Panc1 (cell line): Measurements from ENCODE around the gene KIF23. TPM values are rescaled to one million over a fixed set of nuclear protein-coding genes. Genes with fewer than 3 reads are reported as not detected.

Source experiments
- ATAC-seq: fragments of 200-7000 bp; cut with Tn5 transposase; 2 replicates; pipeline ENCODE4 v1.9.1; 2020; ENCODE audit warnings: mild to moderate bottlenecking, moderate library complexity
- BruUV-seq: library from RNA; stranded (reverse); fragments of 400-500 nt; replicated peaks from 2 replicates; lab custom pipeline; 2021; lab: Mats Ljungman, UMichigan
- CTCF ChIA-PET: fragments of 300-600 bp; sonication (Branson Sonifier 250); formaldehyde crosslinking; loops from one replicate; lab custom pipeline; 2022; ENCODE audit warnings: antibody characterized with exemption; lab: Charles Lee
- POLR2A ChIA-PET: fragments of 300-600 bp; sonication (Branson Sonifier 250); formaldehyde crosslinking; loops from one replicate; lab custom pipeline; 2022; ENCODE audit warnings: antibody characterized with exemption; lab: Charles Lee
- DNase-seq: peaks from one replicate; pipeline ENCODE4 v3.0.0-alpha.2; 2010; ENCODE audit warnings: low read depth, low spot score
- H3K27ac ChIP-seq: 2 replicates; pipeline ENCODE4 v1.5.1; 2011; ENCODE audit warnings: mild to moderate bottlenecking, low read length, inconsistent platforms
- H3K27me3 ChIP-seq: fragments of 200-500 bp; sonication (Bioruptor generic); 2 replicates; pipeline ENCODE4 v1.6.0; 2014; ENCODE audit warnings: low read length, inconsistent platforms; ENCODE audit not compliant: control insufficient read depth, insufficient read depth
- H3K36me3 ChIP-seq: fragments of 200-500 bp; sonication (Bioruptor generic); 2 replicates; pipeline ENCODE4 v1.5.1; 2014; ENCODE audit warnings: inconsistent platforms, mild to moderate bottlenecking, low read length, moderate library complexity; ENCODE audit not compliant: control insufficient read depth, insufficient read depth
- H3K4me1 ChIP-seq: 2 replicates; pipeline ENCODE4 v1.5.1; 2011; ENCODE audit warnings: inconsistent platforms, mild to moderate bottlenecking, low read length, moderate library complexity; ENCODE audit not compliant: control insufficient read depth, insufficient read depth
- H3K4me3 ChIP-seq, 2 experiments: 2 replicates each; pipeline ENCODE4 v1.5.1; 2011 to 2012; ENCODE audit warnings: low read depth in 2 of 2, low read length in 2 of 2, mild to moderate bottlenecking in 2 of 2, inconsistent platforms in 1 of 2, moderate library complexity in 1 of 2
- H3K9me3 ChIP-seq: fragments of 200-500 bp; sonication (Bioruptor generic); 2 replicates; pipeline ENCODE4 v1.5.1; 2014; ENCODE audit warnings: low read depth, mild to moderate bottlenecking, inconsistent platforms, low read length, moderate library complexity; ENCODE audit not compliant: control insufficient read depth, insufficient read depth
- POLR2AphosphoS5 ChIP-seq: IDR thresholded peaks from 2 replicates; pipeline ENCODE4 v1.6.1; 2012; ENCODE audit warnings: mild to moderate bottlenecking, low read depth, low read length, moderate library complexity
- SIN3A ChIP-seq: IDR thresholded peaks from 2 replicates; pipeline ENCODE4 v1.6.1; 2012; ENCODE audit warnings: low read depth, mild to moderate bottlenecking, low read length, moderate library complexity, borderline replicate concordance; ENCODE audit not compliant: insufficient read depth
- TCF7L2 ChIP-seq: IDR thresholded peaks from 2 replicates; pipeline ENCODE4 v1.6.1; 2011; ENCODE audit warnings: mild to moderate bottlenecking, low read depth, low read length, inconsistent platforms
- in situ Hi-C: cut with HindIII; loops from 2 replicates; pipeline ENCODE4 v1.10.0; 2016; ENCODE audit warnings: low sequenced_read_pairs, low pct_unique_long_range_greater_than_20kb
- intact Hi-C: fragments of 100-400 bp; cut with micrococcal nuclease; formaldehyde crosslinking; loops from one replicate; pipeline ENCODE4 v1.10.0; 2022; ENCODE audit not compliant: unreplicated experiment
- total RNA-seq: library from RNA; stranded (reverse); gene quantifications from one replicate; pipeline ENCODE4 v1.2.1, GENCODE V29; 2021; ENCODE audit not compliant: unreplicated experiment
- TF ChIP-seq, protein P1 (sequence below): fragments of 450-650 bp; IDR thresholded peaks from 2 replicates; pipeline ENCODE4 v1.5.1; 2017; ENCODE audit warnings: mild to moderate bottlenecking
- TF ChIP-seq, protein P2 (sequence below), 2 experiments: IDR thresholded peaks; 2 replicates each; pipeline ENCODE4 v1.6.1; 2011 to 2012; ENCODE audit warnings: low read depth in 2 of 2, control low read depth in 1 of 2, low read length in 1 of 2, mild to moderate bottlenecking in 1 of 2, moderate library complexity in 1 of 2; ENCODE audit not compliant: insufficient read depth in 1 of 2

Gene KIF23
- total RNA-seq, 1 experiment from 2014 or later, result 82.5 TPM

GRCh38 chr15:69434679-69435078 is 20.5 kb downstream of the KIF23 start:
- no peak overlapping the region for H3K4me3 ChIP-seq
- no peak overlapping the region for H3K27ac ChIP-seq
- H3K4me1 ChIP-seq, result no peaks in the 10 kb centered on the region
- TF ChIP-seq SIN3A, result no peak
- TF ChIP-seq, protein P1, sequence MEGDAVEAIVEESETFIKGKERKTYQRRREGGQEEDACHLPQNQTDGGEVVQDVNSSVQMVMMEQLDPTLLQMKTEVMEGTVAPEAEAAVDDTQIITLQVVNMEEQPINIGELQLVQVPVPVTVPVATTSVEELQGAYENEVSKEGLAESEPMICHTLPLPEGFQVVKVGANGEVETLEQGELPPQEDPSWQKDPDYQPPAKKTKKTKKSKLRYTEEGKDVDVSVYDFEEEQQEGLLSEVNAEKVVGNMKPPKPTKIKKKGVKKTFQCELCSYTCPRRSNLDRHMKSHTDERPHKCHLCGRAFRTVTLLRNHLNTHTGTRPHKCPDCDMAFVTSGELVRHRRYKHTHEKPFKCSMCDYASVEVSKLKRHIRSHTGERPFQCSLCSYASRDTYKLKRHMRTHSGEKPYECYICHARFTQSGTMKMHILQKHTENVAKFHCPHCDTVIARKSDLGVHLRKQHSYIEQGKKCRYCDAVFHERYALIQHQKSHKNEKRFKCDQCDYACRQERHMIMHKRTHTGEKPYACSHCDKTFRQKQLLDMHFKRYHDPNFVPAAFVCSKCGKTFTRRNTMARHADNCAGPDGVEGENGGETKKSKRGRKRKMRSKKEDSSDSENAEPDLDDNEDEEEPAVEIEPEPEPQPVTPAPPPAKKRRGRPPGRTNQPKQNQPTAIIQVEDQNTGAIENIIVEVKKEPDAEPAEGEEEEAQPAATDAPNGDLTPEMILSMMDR, result no peak
- no peak for TF ChIP-seq TCF7L2
- TF ChIP-seq, protein P2, sequence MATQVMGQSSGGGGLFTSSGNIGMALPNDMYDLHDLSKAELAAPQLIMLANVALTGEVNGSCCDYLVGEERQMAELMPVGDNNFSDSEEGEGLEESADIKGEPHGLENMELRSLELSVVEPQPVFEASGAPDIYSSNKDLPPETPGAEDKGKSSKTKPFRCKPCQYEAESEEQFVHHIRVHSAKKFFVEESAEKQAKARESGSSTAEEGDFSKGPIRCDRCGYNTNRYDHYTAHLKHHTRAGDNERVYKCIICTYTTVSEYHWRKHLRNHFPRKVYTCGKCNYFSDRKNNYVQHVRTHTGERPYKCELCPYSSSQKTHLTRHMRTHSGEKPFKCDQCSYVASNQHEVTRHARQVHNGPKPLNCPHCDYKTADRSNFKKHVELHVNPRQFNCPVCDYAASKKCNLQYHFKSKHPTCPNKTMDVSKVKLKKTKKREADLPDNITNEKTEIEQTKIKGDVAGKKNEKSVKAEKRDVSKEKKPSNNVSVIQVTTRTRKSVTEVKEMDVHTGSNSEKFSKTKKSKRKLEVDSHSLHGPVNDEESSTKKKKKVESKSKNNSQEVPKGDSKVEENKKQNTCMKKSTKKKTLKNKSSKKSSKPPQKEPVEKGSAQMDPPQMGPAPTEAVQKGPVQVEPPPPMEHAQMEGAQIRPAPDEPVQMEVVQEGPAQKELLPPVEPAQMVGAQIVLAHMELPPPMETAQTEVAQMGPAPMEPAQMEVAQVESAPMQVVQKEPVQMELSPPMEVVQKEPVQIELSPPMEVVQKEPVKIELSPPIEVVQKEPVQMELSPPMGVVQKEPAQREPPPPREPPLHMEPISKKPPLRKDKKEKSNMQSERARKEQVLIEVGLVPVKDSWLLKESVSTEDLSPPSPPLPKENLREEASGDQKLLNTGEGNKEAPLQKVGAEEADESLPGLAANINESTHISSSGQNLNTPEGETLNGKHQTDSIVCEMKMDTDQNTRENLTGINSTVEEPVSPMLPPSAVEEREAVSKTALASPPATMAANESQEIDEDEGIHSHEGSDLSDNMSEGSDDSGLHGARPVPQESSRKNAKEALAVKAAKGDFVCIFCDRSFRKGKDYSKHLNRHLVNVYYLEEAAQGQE (IDR thresholded peaks at IDR 0.05; ENCODE audit: insufficient read depth in 1 of 2, low read depth in 2 of 2, low read length in 1 of 2), result no peak
- TF ChIP-seq POLR2AphosphoS5, result no peak
- no peaks in the 10 kb centered on the region for H3K9me3 ChIP-seq
- in situ Hi-C loops (no loop called here), intact Hi-C loops (no loop called here)
- ATAC-seq (no peak), DNase-seq (no peak)
- ChIA-PET POLR2A (no interaction called here), CTCF (no interaction called here)
- peaks cover 57% of the 10 kb centered on the region for H3K36me3 ChIP-seq
- no TSS peak for BruUV-seq
- H3K27me3 ChIP-seq, result no peaks in the 10 kb centered on the region

DNA sequence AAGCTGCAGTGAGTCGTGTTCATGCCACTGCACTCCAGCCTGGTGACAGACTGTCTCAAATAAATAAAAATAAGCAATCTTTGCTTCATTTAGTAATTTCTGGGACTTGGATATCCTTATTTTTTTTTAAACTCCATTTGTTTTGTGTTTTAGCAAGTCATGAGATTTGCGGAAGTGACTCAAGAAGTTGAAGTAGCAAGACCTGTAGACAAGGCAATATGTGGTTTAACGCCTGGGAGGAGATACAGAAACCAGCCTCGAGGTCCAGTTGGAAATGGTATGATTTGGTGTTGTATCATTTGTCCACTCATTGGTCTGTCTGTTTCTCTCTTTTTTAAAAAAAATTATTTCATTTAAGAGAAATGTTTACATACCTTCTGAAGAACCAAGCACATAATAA is 21.8 kb downstream of the KIF23 start:
- POLR2A ChIA-PET, result no interaction called here

More for the DNA sequence above, 21.8 kb downstream of the KIF23 start:
- Histone ChIP-seq H3K27ac (no peak overlapping the region), H3K36me3 (peaks cover 65% of the 10 kb centered on the region), H3K27me3 (no peaks in the 10 kb centered on the region), H3K4me3 (no peak overlapping the region), H3K4me1 (no peaks in the 10 kb centered on the region), H3K9me3 (no peaks in the 10 kb centered on the region)
- CTCF ChIA-PET, result no interaction called here
- TF ChIP-seq, protein P1, result no peak
- TF ChIP-seq POLR2AphosphoS5 (no peak), SIN3A (no peak), TCF7L2 (no peak)
- TF ChIP-seq, protein P2 (IDR thresholded peaks at IDR 0.05; ENCODE audit: insufficient read depth in 1 of 2, low read depth in 2 of 2, low read length in 1 of 2), result no peak
- DNase-seq, result no peak
- no peak for ATAC-seq
- in situ Hi-C loops (no loop called here), intact Hi-C loops (no loop called here)
- no TSS peak for BruUV-seq
